K562 (cell line): ENCODE measurements around the gene DENND1A. TPM values are rescaled to one million over a fixed set of nuclear protein-coding genes. Genes with fewer than 3 reads are reported as not detected.

Experiments
- ATAC-seq: fragments of 200-7000 bp; cut with Tn5 transposase; 3 replicates; pipeline ENCODE4 v1.9.1; 2020; ENCODE audit warnings: moderate library complexity
- BruUV-seq: library from RNA; stranded (reverse); fragments of 400-500 nt; replicated peaks from 2 replicates; lab custom pipeline; 2021; lab: Mats Ljungman, UMichigan
- CTCF ChIA-PET: fragments of 300-600 bp; formaldehyde crosslinking; extraction: SDS; loops from one replicate; lab custom pipeline; 2021; ENCODE audit warnings: low intra/inter-chr PET ratio; lab: Yijun Ruan, JAX
- POLR2A ChIA-PET: fragments of 300-600, 350-650 bp; sonication (Branson Sonifier 250); formaldehyde crosslinking; extraction: SDS; loops from one replicate; lab custom pipeline; 2021; ENCODE audit warnings: antibody characterized with exemption, inconsistent platforms; lab: Yijun Ruan, JAX
- DNase-seq, 4 experiments: peaks; one replicate each; pipeline versions ENCODE4 v3.0.0 to v3.0.0-alpha.2; 2011 to 2018; ENCODE audit warnings: low spot score in 3 of 4, mixed read lengths in 3 of 4; ENCODE audit errors: extremely low read depth in 1 of 4
- FAIRE-seq: peaks from 2 replicates; lab custom pipeline; 2011; peaks lifted over from hg19 to GRCh38; lab: Jason Lieb, UNC
- H2AFZ ChIP-seq: 2 replicates; pipeline ENCODE4 v1.6.0; 2011; ENCODE audit warnings: low read depth, low read length, control low read depth, inconsistent platforms
- H3K27ac ChIP-seq: fragments of 200-600 bp; 3 replicates; pipeline ENCODE4 v1.8.0; 2011; ENCODE audit warnings: low read depth, mild to moderate bottlenecking, control low read depth, inconsistent platforms, low read length, moderate library complexity, mixed read lengths; ENCODE audit errors: extremely low read depth
- H3K27me3 ChIP-seq, 2 experiments: fragments of 300-600 bp in 1 of 2; 2 replicates in 1 of 2; 3 replicates in 1 of 2; pipeline versions ENCODE4 v1.6.0 to v1.8.0; 2011; ENCODE audit warnings: inconsistent platforms in 2 of 2, low read length in 2 of 2, mild to moderate bottlenecking in 1 of 2, mixed read lengths in 1 of 2, moderate library complexity in 1 of 2; ENCODE audit not compliant: control insufficient read depth in 2 of 2, insufficient read depth in 2 of 2
- H3K36me3 ChIP-seq: fragments of 300-600 bp; 3 replicates; pipeline ENCODE4 v1.8.0; 2011; ENCODE audit warnings: mild to moderate bottlenecking, low read length, inconsistent platforms; ENCODE audit not compliant: control insufficient read depth, insufficient read depth
- H3K4me1 ChIP-seq, 2 experiments: fragments of 200-600 bp in 1 of 2; replicated peaks in 1 of 2; 2 replicates in 1 of 2; 3 replicates in 1 of 2; pipeline versions ENCODE4 v1.5.1 to v1.8.0; 2011; ENCODE audit warnings: inconsistent platforms in 2 of 2, low read length in 2 of 2, mild to moderate bottlenecking in 1 of 2, mixed read lengths in 1 of 2, moderate library complexity in 1 of 2; ENCODE audit not compliant: control insufficient read depth in 2 of 2, insufficient read depth in 2 of 2
- H3K4me2 ChIP-seq: 2 replicates; pipeline ENCODE4 v1.6.1; 2011; ENCODE audit warnings: low read length, control low read depth, inconsistent platforms, mixed read lengths; ENCODE audit not compliant: insufficient read depth
- H3K4me3 ChIP-seq: fragments of 200-600 bp; sonication (generic), shearing (Covaris generic); 2 replicates; pipeline ENCODE4 v1.5.1; 2016; ENCODE audit warnings: control low read depth, inconsistent platforms
- H3K79me2 ChIP-seq: fragments of 200-600 bp; 3 replicates; pipeline ENCODE4 v1.8.0; 2011; ENCODE audit warnings: low read length, inconsistent platforms; ENCODE audit not compliant: control insufficient read depth, insufficient read depth
- H3K9ac ChIP-seq, 2 experiments: 2 replicates each; pipeline versions ENCODE4 v1.6.0 to v1.6.1; 2011; ENCODE audit warnings: low read depth in 2 of 2, low read length in 2 of 2, control low read depth in 1 of 2, inconsistent platforms in 1 of 2, mild to moderate bottlenecking in 1 of 2, mixed read lengths in 1 of 2; ENCODE audit not compliant: insufficient read depth in 1 of 2
- H3K9me1 ChIP-seq: one replicate; pipeline ENCODE4 v1.6.0; 2011; ENCODE audit warnings: inconsistent platforms, mild to moderate bottlenecking, low read length, moderate library complexity; ENCODE audit not compliant: control insufficient read depth, insufficient read depth
- H3K9me3 ChIP-seq: replicated peaks from 2 replicates; pipeline ENCODE4 v1.5.1; 2011; ENCODE audit warnings: low read depth, low read length, inconsistent platforms; ENCODE audit not compliant: control insufficient read depth, insufficient read depth
- H4K20me1 ChIP-seq: replicated peaks from 2 replicates; pipeline ENCODE4 v1.6.1; 2011; ENCODE audit warnings: low read length, inconsistent platforms, mixed read lengths; ENCODE audit not compliant: control insufficient read depth, insufficient read depth
- ATF7 ChIP-seq: fragments of 450-650 bp; IDR thresholded peaks from 2 replicates; pipeline ENCODE4 v1.7.1; 2014; ENCODE audit warnings: mild to moderate bottlenecking, moderate library complexity
- BCOR ChIP-seq: fragments of 450-650 bp; IDR thresholded peaks from 2 replicates; pipeline ENCODE4 v1.6.1; 2016
- C11orf30 ChIP-seq: fragments of 450-650 bp; IDR thresholded peaks from 2 replicates; pipeline ENCODE4 v1.6.1; 2016; ENCODE audit warnings: low read depth, mild to moderate bottlenecking
- CBFA2T2 ChIP-seq: fragments of 450-650 bp; conservative IDR thresholded peaks from 2 replicates; pipeline ENCODE4 v1.6.1; 2017; ENCODE audit warnings: mild to moderate bottlenecking
- CHD2 ChIP-seq: IDR thresholded peaks from 2 replicates; pipeline ENCODE4 v1.6.1; 2011; ENCODE audit warnings: low read depth, low read length
- FOXK2 ChIP-seq, 2 experiments: fragments of 450-650 bp; IDR thresholded peaks in 1 of 2; conservative IDR thresholded peaks in 1 of 2; 2 replicates each; pipeline ENCODE4 v1.6.1; 2016; ENCODE audit warnings: low read depth in 2 of 2, mild to moderate bottlenecking in 1 of 2
- HNRNPL ChIP-seq: fragments of 200-400 bp; formaldehyde crosslinking; IDR thresholded peaks from 2 replicates; pipeline ENCODE4 v1.6.1; 2017; ENCODE audit warnings: low read depth, mild to moderate bottlenecking, low read length
- NRF1 ChIP-seq, 2 experiments: fragments of 450-650 bp; IDR thresholded peaks in 1 of 2; conservative IDR thresholded peaks in 1 of 2; 2 replicates each; pipeline ENCODE4 v1.6.1; 2014; ENCODE audit warnings: mild to moderate bottlenecking in 2 of 2
- PHB2 ChIP-seq: fragments of 450-650 bp; IDR thresholded peaks from 2 replicates; pipeline ENCODE4 v1.6.1; 2017; ENCODE audit warnings: low read depth
- POLR2AphosphoS2 ChIP-seq: IDR thresholded peaks from 2 replicates; pipeline ENCODE4 v1.6.1; 2012; ENCODE audit warnings: low read length, improper control_type of control experiment
- PPARD ChIP-seq: fragments of 250-450 bp; sonication (Bioruptor Pico); IDR thresholded peaks from 2 replicates; pipeline ENCODE4 v1.8.0; 2022; ENCODE audit warnings: inconsistent platforms, mild to moderate bottlenecking, moderate library complexity
- ZFX ChIP-seq: sonication (generic); formaldehyde crosslinking; IDR thresholded peaks from 2 replicates; pipeline ENCODE4 v1.8.0; 2022; ENCODE audit warnings: mild to moderate bottlenecking, missing genetic modification reagents, moderate library complexity
- WGBS: fragments of 100-300 bp; shearing (Covaris generic); methylation state at CpG from one replicate; pipeline ENCODE4 v1.1.6; 2016; ENCODE audit warnings: low coverage, mixed read lengths; ENCODE audit not compliant: insufficient coverage; ENCODE audit errors: missing lambda C conversion rate; 5-methylcytosine and 5-hydroxymethylcytosine counted together
- in situ Hi-C: fragments of 300-500 bp; cut with MboI; formaldehyde crosslinking; loops from 4 replicates; pipeline ENCODE4 v1.15.0; 2018; ENCODE audit warnings: inconsistent platforms, mixed read lengths
- intact Hi-C: fragments of 100-400 bp; cut with micrococcal nuclease; formaldehyde crosslinking; loops from 2 replicates; pipeline ENCODE4 v1.14.2; 2022
- polyA plus RNA-seq, 8 experiments: library from polyadenylated mRNA; depleted of rRNA in 4 of 8; stranded (reverse) in 5 of 8; unstranded in 3 of 8; fragments of >200 nt; fragmentation: Nextera tagmentation in 2 of 8; fragmentation: Illumina TruSeq in 1 of 8; extraction: Ambion mirVana in 2 of 8; extraction: Trizol in 1 of 8; gene quantifications; 2 replicates each; pipeline versions ENCODE4 v1.2.1 to v1.2.3, GENCODE V29; 2011 to 2014; ENCODE audit warnings: inconsistent platforms in 1 of 8, missing spikeins in 1 of 8
- total RNA-seq, 7 experiments: library from RNA; depleted of rRNA in 6 of 7; stranded (reverse); fragments of >200 nt in 6 of 7; fragmentation: Illumina TruSeq in 2 of 7; extraction: Trizol in 2 of 7; gene quantifications; 2 replicates each; pipeline versions ENCODE4 v1.2.1 to v1.2.3, GENCODE V29; 2011 to 2021; ENCODE audit warnings: low replicate concordance in 1 of 7

DENND1A gene
- total and polyA plus RNA-seq, 9 of the 15 experiments (the other 6 are each of a cell fraction or from before 2014, with no cell fraction given), result 7.6 to 29.5 (median 15.7) TPM

DNA sequence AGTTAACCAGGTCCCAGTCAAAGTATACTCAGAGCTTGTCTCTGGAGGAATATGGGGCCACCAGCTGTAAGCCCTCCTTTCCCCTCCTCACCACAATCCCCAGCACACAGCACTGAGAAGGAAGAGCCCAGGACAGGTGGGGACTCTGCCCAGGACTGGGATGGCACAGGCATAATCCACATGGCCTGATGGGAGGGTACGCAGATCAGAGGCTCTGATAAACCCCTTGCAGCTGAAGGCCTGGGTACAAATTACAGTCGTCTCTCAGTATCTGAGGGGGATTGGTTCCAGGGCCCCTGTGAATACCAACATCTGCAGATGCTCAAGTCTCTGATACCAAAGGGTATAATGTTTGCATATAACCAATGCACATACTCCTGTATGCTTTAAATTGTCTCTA lies 328.1 kb downstream of the DENND1A start (continued):
- TF ChIP-seq C11orf30 (no peak), HNRNPL (no peak), FOXK2 (conservative IDR thresholded peaks at IDR 0.05 in 1 of 2, IDR thresholded peaks at IDR 0.05 in 1 of 2; ENCODE audit: low read depth in 2 of 2) (no peak)
- TF ChIP-seq, all 486 proteins: peak for 0

GRCh38 chr9:123599781-123600180 lies 330.1 kb downstream of the DENND1A start:
- CTCF ChIA-PET, result no interaction called here
- FAIRE-seq (no peak), DNase-seq (no peak)
- no TSS peak for BruUV-seq
- Histone ChIP-seq H3K4me3 (no peak overlapping the region), H3K79me2 (no peaks in the 10 kb centered on the region), H3K9me1 (no peaks in the 10 kb centered on the region), H3K36me3 (no peaks in the 10 kb centered on the region; the same call in 2 of the 3 replicates)
- TF ChIP-seq POLR2AphosphoS2, result no peak
- TF ChIP-seq PHB2, result no peak
- TF ChIP-seq BCOR, result no peak
- TF ChIP-seq NRF1 (conservative IDR thresholded peaks at IDR 0.05 in 1 of 2, IDR thresholded peaks at IDR 0.05 in 1 of 2), result no peak
- TF ChIP-seq CHD2, result no peak
- TF ChIP-seq ZFX (CRISPR knock-in tag), result no peak
- no peak for TF ChIP-seq CBFA2T2
- no peak for TF ChIP-seq PPARD
- no peak for TF ChIP-seq ATF7
- TF ChIP-seq, all 486 proteins: peak for 0
- no peak for ATAC-seq
- POLR2A ChIA-PET, result interaction anchor here (1.4 kb wide), 1 partner anchor 19 kb away, joined by 3 read pairs; no protein-coding TSS in a partner anchor
- Histone ChIP-seq H3K4me1 (no peaks in the 10 kb centered on the region), H2AFZ (no peak overlapping the region), H4K20me1 (no peaks in the 10 kb centered on the region), H3K9me3 (no peaks in the 10 kb centered on the region), H3K4me2 (no peak overlapping the region), H3K27ac (no peak overlapping the region), H3K27me3 (no peaks in the 10 kb centered on the region), H3K9ac (no peak overlapping the region)
- in situ Hi-C loops (no loop called here), intact Hi-C loops (no loop called here)
- 75% methylated on average over 7 of the region's 7 CpGs for WGBS
